HG03196 (cell line): Measurements from ENCODE around the gene GALNT5.
A peak's percentile ranks its signal among the peaks of the same experiment; 100 is the strongest.
"Not testable (repeated sequence)": the region's sequence is repeated elsewhere in the genome, so short reads cannot be mapped to it uniquely, and the experiment has no call there.

Experiments used
- ATAC-seq: cut with Tn5 transposase; IDR thresholded peaks from one replicate; pipeline ENCODE4 v1.9.1; 2021; ENCODE audit not compliant: unreplicated experiment

GALNT5 gene

GRCh38 chr2:157326698-157327097 is 69.2 kb downstream of the GALNT5 start:
- ATAC-seq, result no peak

GRCh38 chr2:157327200-157327599 is 69.7 kb downstream of the GALNT5 start:
- peak; percentile 22 for ATAC-seq

- ATAC-seq, result peak; percentile 97
These were observed 70.4 kb downstream of the GALNT5 start for GRCh38 chr2:157327621-157328500.

- ATAC-seq, result no peak
These were observed 72.0 kb downstream of the GALNT5 start for GRCh38 chr2:157329524-157329923.

- ATAC-seq, result no peak
These were observed 76.0 kb downstream of the GALNT5 start for GRCh38 chr2:157333304-157334047.

GRCh38 chr2:157334335-157334734 is 76.8 kb downstream of the GALNT5 start:
- no peak for ATAC-seq

- no peak for ATAC-seq
These were observed 77.3 kb downstream of the GALNT5 start for GRCh38 chr2:157334797-157335196.

- no peak for ATAC-seq
These were observed 78.9 kb downstream of the GALNT5 start for GRCh38 chr2:157336137-157337010.

GRCh38 chr2:157337978-157338377 is 80.5 kb downstream of the GALNT5 start:
- ATAC-seq, result no peak

GRCh38 chr2:157339965-157340655 is 82.6 kb downstream of the GALNT5 start:
- no peak for ATAC-seq

- ATAC-seq, result not testable (repeated sequence)
These were observed 83.9 kb downstream of the GALNT5 start for GRCh38 chr2:157341381-157341780.

- no peak for ATAC-seq
These were observed 88.3 kb downstream of the GALNT5 start for GRCh38 chr2:157345647-157346389.

GRCh38 chr2:157348291-157348921 is 90.9 kb downstream of the GALNT5 start:
- ATAC-seq, result no peak

GRCh38 chr2:157349949-157350515 is 92.5 kb downstream of the GALNT5 start:
- no peak for ATAC-seq

GRCh38 chr2:157355618-157356017 is 98.1 kb downstream of the GALNT5 start:
- ATAC-seq, result no peak

GRCh38 chr2:157359628-157360027 is 102.1 kb downstream of the GALNT5 start:
- no peak for ATAC-seq

- ATAC-seq, result no peak
These were observed 104.0 kb downstream of the GALNT5 start for GRCh38 chr2:157361526-157361925.

GRCh38 chr2:157362627-157363026 is 105.1 kb downstream of the GALNT5 start:
- no peak for ATAC-seq

GRCh38 chr2:157363612-157364101 is 106.2 kb downstream of the GALNT5 start:
- ATAC-seq, result peak; percentile 73
